Progenitor cell of endocrine pancreas (in vitro differentiated cells): Measurements from ENCODE around the gene THAP11. TPM values are rescaled to one million over a fixed set of nuclear protein-coding genes. Genes with fewer than 3 reads are reported as not detected.
A peak's percentile ranks its signal among the peaks of the same experiment; 100 is the strongest.

Experiments
- DNase-seq: peaks from one replicate; pipeline ENCODE4 v3.0.0; 2021; ENCODE audit warnings: low spot score; ENCODE audit not compliant: unreplicated experiment
- H3K27ac Mint-ChIP-seq: 2 replicates; pipeline ENCODE4 v1.8.0; 2021; ENCODE audit warnings: mild to moderate bottlenecking, moderate library complexity, mixed read lengths
- H3K27me3 Mint-ChIP-seq: 2 replicates; pipeline ENCODE4 v1.8.0; 2021; ENCODE audit warnings: mixed read lengths
- H3K36me3 Mint-ChIP-seq: 2 replicates; pipeline ENCODE4 v1.8.0; 2022; ENCODE audit warnings: mixed read lengths; ENCODE audit not compliant: insufficient read depth
- H3K4me1 Mint-ChIP-seq: 2 replicates; pipeline ENCODE4 v1.8.0; 2021; ENCODE audit warnings: low read depth, mixed read lengths
- H3K4me3 Mint-ChIP-seq: 2 replicates; pipeline ENCODE4 v1.8.0; 2021; ENCODE audit warnings: low read depth, mild to moderate bottlenecking, moderate library complexity, mixed read lengths
- H3K9me3 Mint-ChIP-seq: 2 replicates; pipeline ENCODE4 v1.8.0; 2021; ENCODE audit warnings: low read depth, mixed read lengths
- total RNA-seq: library from RNA; stranded (reverse); gene quantifications from 2 replicates; pipeline ENCODE4 v1.2.1, GENCODE V29; 2021
- TF ChIP-seq, protein P1 (sequence below): fragments of 200-600 bp; sonication (generic); IDR thresholded peaks from one replicate; pipeline ENCODE4 v1.5.0; 2021; ENCODE audit warnings: antibody characterized with exemption, mild to moderate bottlenecking; ENCODE audit not compliant: unreplicated experiment

THAP11 gene
- total RNA-seq, 1 donor from 2014 or later: 32.0 TPM

DNA sequence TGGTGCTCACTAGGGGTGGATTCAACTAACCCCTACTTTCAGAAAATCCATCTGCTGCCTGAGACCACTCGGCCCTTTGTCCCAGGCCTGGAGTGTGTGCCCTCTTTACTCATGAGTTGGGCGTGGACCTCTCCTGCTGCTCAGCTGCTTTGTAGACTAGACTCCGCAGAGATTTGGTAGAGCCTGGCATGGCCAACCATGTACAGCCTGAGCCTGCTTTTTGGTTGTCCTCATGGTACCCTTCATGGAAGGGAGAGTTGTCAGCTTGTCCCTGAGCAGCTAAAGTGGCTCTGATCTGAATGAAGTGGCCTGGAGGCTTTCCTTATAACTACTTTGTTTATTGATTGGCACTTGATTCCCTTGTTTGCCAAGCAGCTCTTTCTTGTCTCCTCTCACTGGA lies 32.3 kb downstream of the THAP11 start:
- Mint-ChIP-seq H3K36me3 (peaks cover 10% of the 10 kb centered on the region), H3K27ac (peak overlapping the region; percentile 93)

DNA sequence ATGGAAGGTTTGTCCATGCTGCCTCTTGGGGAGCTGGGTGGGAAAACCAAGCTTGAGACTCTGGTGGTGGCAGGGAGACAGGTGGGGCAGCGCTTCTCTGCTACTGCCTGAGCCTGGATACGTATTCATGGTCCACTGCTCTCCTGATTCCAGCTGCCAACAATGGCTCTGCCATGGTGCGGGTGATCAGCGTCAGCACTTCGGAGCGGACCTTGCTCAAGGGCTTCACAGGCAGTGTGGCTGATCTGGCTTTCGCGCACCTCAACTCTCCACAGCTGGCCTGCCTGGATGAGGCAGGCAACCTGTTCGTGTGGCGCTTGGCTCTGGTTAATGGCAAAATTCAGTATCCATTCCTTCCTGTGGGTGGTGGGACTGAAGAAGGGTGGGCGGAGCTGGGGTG lies 34.9 kb downstream of the THAP11 start:
- no peak overlapping the region for H3K4me3 Mint-ChIP-seq
- no peak overlapping the region for H3K27ac Mint-ChIP-seq
- H3K27me3 Mint-ChIP-seq: no peaks in the 10 kb centered on the region
- no peak for DNase-seq
- peaks cover 23% of the 10 kb centered on the region for H3K4me1 Mint-ChIP-seq
- H3K9me3 Mint-ChIP-seq: no peaks in the 10 kb centered on the region
- TF ChIP-seq, protein P1, sequence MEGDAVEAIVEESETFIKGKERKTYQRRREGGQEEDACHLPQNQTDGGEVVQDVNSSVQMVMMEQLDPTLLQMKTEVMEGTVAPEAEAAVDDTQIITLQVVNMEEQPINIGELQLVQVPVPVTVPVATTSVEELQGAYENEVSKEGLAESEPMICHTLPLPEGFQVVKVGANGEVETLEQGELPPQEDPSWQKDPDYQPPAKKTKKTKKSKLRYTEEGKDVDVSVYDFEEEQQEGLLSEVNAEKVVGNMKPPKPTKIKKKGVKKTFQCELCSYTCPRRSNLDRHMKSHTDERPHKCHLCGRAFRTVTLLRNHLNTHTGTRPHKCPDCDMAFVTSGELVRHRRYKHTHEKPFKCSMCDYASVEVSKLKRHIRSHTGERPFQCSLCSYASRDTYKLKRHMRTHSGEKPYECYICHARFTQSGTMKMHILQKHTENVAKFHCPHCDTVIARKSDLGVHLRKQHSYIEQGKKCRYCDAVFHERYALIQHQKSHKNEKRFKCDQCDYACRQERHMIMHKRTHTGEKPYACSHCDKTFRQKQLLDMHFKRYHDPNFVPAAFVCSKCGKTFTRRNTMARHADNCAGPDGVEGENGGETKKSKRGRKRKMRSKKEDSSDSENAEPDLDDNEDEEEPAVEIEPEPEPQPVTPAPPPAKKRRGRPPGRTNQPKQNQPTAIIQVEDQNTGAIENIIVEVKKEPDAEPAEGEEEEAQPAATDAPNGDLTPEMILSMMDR: no peak
- H3K36me3 Mint-ChIP-seq: peaks cover 9% of the 10 kb centered on the region

More for the DNA sequence above, 32.3 kb downstream of the THAP11 start:
- peak overlapping the region; percentile 91 for H3K4me3 Mint-ChIP-seq
- H3K4me1 Mint-ChIP-seq: peaks cover 23% of the 10 kb centered on the region
- no peak for DNase-seq
- no peaks in the 10 kb centered on the region for H3K27me3 Mint-ChIP-seq
- no peaks in the 10 kb centered on the region for H3K9me3 Mint-ChIP-seq
- TF ChIP-seq, protein P1: no peak

DNA sequence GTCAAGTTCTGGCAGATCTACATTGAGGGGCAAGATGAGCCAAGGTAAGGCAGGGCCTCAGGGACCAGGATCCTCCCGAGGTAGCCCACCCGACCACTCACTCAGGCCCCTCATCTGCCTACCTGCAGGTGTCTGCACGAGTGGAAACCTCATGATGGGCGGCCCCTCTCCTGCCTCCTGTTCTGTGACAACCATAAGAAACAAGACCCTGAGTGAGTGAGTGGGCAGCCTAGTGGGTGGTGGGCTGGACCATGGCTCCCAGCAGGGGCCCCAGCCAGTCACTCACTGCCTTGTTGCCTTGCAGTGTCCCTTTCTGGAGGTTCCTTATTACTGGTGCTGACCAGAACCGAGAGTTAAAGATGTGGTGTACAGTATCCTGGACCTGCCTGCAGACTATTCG lies 36.1 kb downstream of the THAP11 start:
- Mint-ChIP-seq H3K4me3 (no peak overlapping the region), H3K27ac (no peak overlapping the region), H3K9me3 (no peaks in the 10 kb centered on the region), H3K36me3 (peaks cover 11% of the 10 kb centered on the region), H3K4me1 (peaks cover 20% of the 10 kb centered on the region), H3K27me3 (no peaks in the 10 kb centered on the region)
- TF ChIP-seq, protein P1: no peak
- no peak for DNase-seq

DNA sequence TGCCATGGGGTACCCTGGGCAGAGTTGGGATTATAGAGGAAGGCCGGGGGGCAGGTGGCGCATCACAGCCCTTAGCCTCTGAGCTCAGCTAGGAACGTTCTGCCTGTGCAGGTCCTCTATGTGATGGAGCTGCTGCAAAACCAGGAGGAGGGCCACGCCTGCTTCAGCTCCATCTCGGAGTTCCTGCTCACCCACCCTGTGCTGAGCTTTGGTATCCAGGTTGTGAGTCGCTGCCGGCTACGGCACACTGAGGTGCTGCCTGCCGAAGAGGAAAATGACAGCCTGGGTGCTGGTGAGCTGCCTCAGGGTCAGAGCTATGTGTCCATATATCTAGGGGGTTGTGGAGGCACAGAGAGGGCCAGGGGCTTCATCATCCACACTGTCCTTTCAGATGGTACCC lies 36.7 kb downstream of the THAP11 start:
- H3K36me3 Mint-ChIP-seq: peaks cover 14% of the 10 kb centered on the region
- H3K27me3 Mint-ChIP-seq: no peaks in the 10 kb centered on the region
- no peak for DNase-seq
- no peak overlapping the region for H3K4me3 Mint-ChIP-seq
- TF ChIP-seq, protein P1: no peak
- no peaks in the 10 kb centered on the region for H3K9me3 Mint-ChIP-seq
- no peak overlapping the region for H3K27ac Mint-ChIP-seq
- peaks cover 16% of the 10 kb centered on the region for H3K4me1 Mint-ChIP-seq

DNA sequence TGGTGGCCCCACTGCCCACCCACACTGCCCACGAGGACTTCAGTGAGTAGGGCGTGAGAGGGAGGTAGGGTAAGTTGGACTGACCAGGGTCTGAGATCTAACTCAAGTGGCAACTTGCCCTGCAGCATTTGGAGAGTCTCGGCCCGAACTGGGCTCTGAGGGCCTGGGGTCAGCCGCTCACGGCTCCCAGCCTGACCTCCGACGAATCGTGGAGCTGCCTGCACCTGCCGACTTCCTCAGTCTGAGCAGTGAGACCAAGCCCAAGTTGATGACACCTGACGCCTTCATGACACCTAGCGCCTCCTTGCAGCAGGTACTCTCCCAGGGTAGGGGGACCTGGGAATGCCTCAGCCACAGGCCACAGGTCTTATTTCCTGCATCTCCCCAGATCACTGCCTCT lies 37.3 kb downstream of the THAP11 start:
- no peak for DNase-seq
- peaks cover 15% of the 10 kb centered on the region for H3K36me3 Mint-ChIP-seq
- H3K4me1 Mint-ChIP-seq: peaks cover 11% of the 10 kb centered on the region
- TF ChIP-seq, protein P1: no peak
- H3K27ac Mint-ChIP-seq: no peak overlapping the region
- no peaks in the 10 kb centered on the region for H3K27me3 Mint-ChIP-seq
- H3K9me3 Mint-ChIP-seq: no peaks in the 10 kb centered on the region
- H3K4me3 Mint-ChIP-seq: no peak overlapping the region
